SU-DHL-6 (cell line): ENCODE measurements around the gene AFAP1.

Source experiments
- H2AFZ ChIP-seq: fragments of 200-600 bp; sonication (generic); 2 replicates; pipeline ENCODE4 v1.6.1; 2014; ENCODE audit warnings: low read depth, mild to moderate bottlenecking, moderate library complexity, mixed read lengths, antibody characterized with exemption, low read length; ENCODE audit not compliant: severe bottlenecking
- H3F3A ChIP-seq: fragments of 200-600 bp; shearing (Covaris generic); 2 replicates; pipeline ENCODE4 v1.6.0; 2016; ENCODE audit warnings: antibody characterized with exemption, mild to moderate bottlenecking; ENCODE audit not compliant: insufficient read depth
- H3K27ac ChIP-seq: fragments of 200-600 bp; sonication (generic); 2 replicates; pipeline ENCODE4 v1.5.1; 2016; ENCODE audit warnings: low read depth, mild to moderate bottlenecking, low read length, moderate library complexity, mixed read lengths
- H3K27me3 ChIP-seq: fragments of 200-600 bp; sonication (generic), shearing (Covaris generic); 2 replicates; pipeline ENCODE4 v1.6.0; 2014; ENCODE audit warnings: mild to moderate bottlenecking, low read length
- H3K36me3 ChIP-seq: fragments of 200-600 bp; sonication (generic); 2 replicates; pipeline ENCODE4 v1.6.1; 2014; ENCODE audit warnings: mild to moderate bottlenecking, low read length, mixed read lengths
- H3K4me2 ChIP-seq: fragments of 300-600, 200-600 bp; shearing (Covaris generic), sonication (generic); 2 replicates; pipeline ENCODE4 v1.6.0; 2014; ENCODE audit warnings: low read length, low read depth, mild to moderate bottlenecking; ENCODE audit not compliant: poor library complexity, severe bottlenecking
- H3K4me3 ChIP-seq: fragments of 200-600 bp; sonication (generic); 2 replicates; pipeline ENCODE4 v1.5.1; 2014; ENCODE audit warnings: antibody characterized with exemption, low read length, mild to moderate bottlenecking, mixed read lengths; ENCODE audit not compliant: insufficient read depth, poor library complexity, severe bottlenecking
- H3K79me2 ChIP-seq: fragments of 200-600 bp; sonication (generic); 2 replicates; pipeline ENCODE4 v1.6.1; 2014; ENCODE audit warnings: mild to moderate bottlenecking, low read length, moderate library complexity; ENCODE audit not compliant: insufficient read depth
- H3K9ac ChIP-seq: fragments of 200-600 bp; sonication (generic); 2 replicates; pipeline ENCODE4 v1.7.0; 2014; ENCODE audit warnings: mild to moderate bottlenecking, low read length
- H3K9me2 ChIP-seq: fragments of 200-600 bp; sonication (generic); replicated peaks from 2 replicates; pipeline ENCODE4 v1.6.1; 2014; ENCODE audit warnings: low read length; ENCODE audit not compliant: insufficient read depth
- H3K9me3 ChIP-seq: fragments of 200-600 bp; sonication (generic); 2 replicates; pipeline ENCODE4 v1.6.1; 2014; ENCODE audit warnings: low read length, mixed read lengths; ENCODE audit not compliant: insufficient read depth
- H4K20me1 ChIP-seq: fragments of 200-600 bp; sonication (generic); 2 replicates; pipeline ENCODE4 v1.6.1; 2014; ENCODE audit warnings: low read depth, mild to moderate bottlenecking, antibody characterized with exemption, low read length, moderate library complexity, mixed read lengths
- CTCF ChIP-seq: fragments of 200-600 bp; sonication (generic); IDR thresholded peaks from one replicate; pipeline ENCODE4 v1.5.1; 2017; ENCODE audit warnings: antibody characterized with exemption, mild to moderate bottlenecking, low read length, moderate library complexity; ENCODE audit not compliant: insufficient read depth, poor library complexity, severe bottlenecking
- EZH2phosphoT487 ChIP-seq: fragments of 200-600 bp; sonication (generic), shearing (Covaris generic); conservative IDR thresholded peaks from 2 replicates; pipeline ENCODE4 v1.6.1; 2018; ENCODE audit warnings: mild to moderate bottlenecking, antibody characterized with exemption, low read length, moderate library complexity, mixed read lengths

Gene AFAP1

GRCh38 chr4:7811536-7812191 is 128.0 kb downstream of the AFAP1 start:
- Histone ChIP-seq H3K79me2 (no peaks in the 10 kb centered on the region), H3K36me3 (no peaks in the 10 kb centered on the region), H3K27ac (no peak overlapping the region)

GRCh38 chr4:7810783-7811535 is 128.7 kb downstream of the AFAP1 start:
- no peaks in the 10 kb centered on the region for H3K9me2 ChIP-seq
- no peak overlapping the region for H2AFZ ChIP-seq
- H4K20me1 ChIP-seq, result no peaks in the 10 kb centered on the region
- H3K9me3 ChIP-seq, result no peaks in the 10 kb centered on the region
- H3F3A ChIP-seq, result no peaks in the 10 kb centered on the region
- H3K9ac ChIP-seq, result no peak overlapping the region
- no peaks in the 10 kb centered on the region for H3K79me2 ChIP-seq
- TF ChIP-seq CTCF, result no peak
- TF ChIP-seq EZH2phosphoT487, result no peak
- no peaks in the 10 kb centered on the region for H3K27me3 ChIP-seq
- no peak overlapping the region for H3K4me3 ChIP-seq
- no peak overlapping the region for H3K4me2 ChIP-seq
- no peak overlapping the region for H3K27ac ChIP-seq
- H3K36me3 ChIP-seq, result no peaks in the 10 kb centered on the region

More at GRCh38 chr4:7811536-7812191, 128.0 kb downstream of the AFAP1 start:
- H3K9me2 ChIP-seq, result no peaks in the 10 kb centered on the region
- H3K27me3 ChIP-seq, result no peaks in the 10 kb centered on the region
- H3K9ac ChIP-seq, result no peak overlapping the region
- H3K9me3 ChIP-seq, result no peaks in the 10 kb centered on the region
- no peaks in the 10 kb centered on the region for H4K20me1 ChIP-seq
- TF ChIP-seq CTCF, result no peak
- TF ChIP-seq EZH2phosphoT487, result no peak
- H3F3A ChIP-seq, result no peaks in the 10 kb centered on the region
- no peak overlapping the region for H3K4me3 ChIP-seq
- no peak overlapping the region for H3K4me2 ChIP-seq
- H2AFZ ChIP-seq, result no peak overlapping the region

GRCh38 chr4:7808752-7809151 is 130.9 kb downstream of the AFAP1 start:
- no peaks in the 10 kb centered on the region for H3F3A ChIP-seq
- no peaks in the 10 kb centered on the region for H3K9me3 ChIP-seq
- H3K36me3 ChIP-seq, result no peaks in the 10 kb centered on the region
- H3K9ac ChIP-seq, result no peak overlapping the region
- H3K27me3 ChIP-seq, result no peaks in the 10 kb centered on the region
- H3K79me2 ChIP-seq, result no peaks in the 10 kb centered on the region
- no peak for TF ChIP-seq EZH2phosphoT487
- no peak for TF ChIP-seq CTCF
- H3K4me2 ChIP-seq, result no peak overlapping the region
- no peak overlapping the region for H3K4me3 ChIP-seq
- no peaks in the 10 kb centered on the region for H3K9me2 ChIP-seq
- H4K20me1 ChIP-seq, result no peaks in the 10 kb centered on the region
- H2AFZ ChIP-seq, result no peak overlapping the region
- H3K27ac ChIP-seq, result no peak overlapping the region
